ENCODE data around the gene ADGRG3.
"Not testable (repeated sequence)": the region's sequence is repeated elsewhere in the genome, so short reads cannot be mapped to it uniquely, and the experiment has no call there.

Gene ADGRG3

DNA sequence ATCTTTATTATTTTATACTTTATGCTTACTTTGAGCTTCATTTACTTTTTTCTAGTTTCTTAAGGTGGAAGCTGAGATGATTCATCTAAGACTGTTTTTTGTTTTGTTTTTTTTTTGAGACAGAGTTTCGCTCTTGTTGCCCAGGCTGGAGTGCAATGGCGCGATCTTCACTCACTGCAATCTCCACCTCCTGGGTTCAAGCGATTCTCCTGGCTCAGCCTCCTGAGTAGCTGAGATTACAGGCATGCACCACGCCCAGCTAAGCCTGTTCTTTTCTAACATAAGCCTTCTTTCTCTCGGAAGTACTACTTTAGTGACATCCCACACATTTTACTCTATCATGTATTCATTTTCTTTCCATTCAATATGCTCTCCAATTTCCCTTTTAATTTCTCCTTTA lies 44.5 kb downstream of the ADGRG3 start:
- in situ Hi-C loops (cut with MboI; ENCODE audit: low sequenced_read_pairs): not testable (repeated sequence)

DNA sequence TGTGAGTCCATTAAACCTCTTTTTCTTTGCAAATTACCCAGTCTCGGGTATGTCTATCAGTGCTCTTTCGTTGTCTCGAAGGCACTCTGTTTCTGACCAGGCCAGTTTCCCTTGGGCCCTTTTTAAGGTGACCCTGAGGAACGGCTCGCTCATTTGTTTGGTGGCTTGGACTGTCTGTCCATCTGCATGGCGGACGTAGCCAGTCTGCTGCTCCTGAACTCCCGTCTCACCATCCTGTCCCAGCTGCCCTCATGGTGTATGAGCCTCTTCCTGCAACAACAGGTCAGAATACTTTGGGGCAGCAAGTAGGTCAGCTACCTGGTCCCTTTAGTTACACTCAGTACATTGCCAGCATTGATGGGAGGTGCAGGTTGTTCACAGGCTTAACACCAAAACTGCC lies 45.5 kb downstream of the ADGRG3 start:
- in situ Hi-C loops (cut with MboI; ENCODE audit: low sequenced_read_pairs): no loop called here

DNA sequence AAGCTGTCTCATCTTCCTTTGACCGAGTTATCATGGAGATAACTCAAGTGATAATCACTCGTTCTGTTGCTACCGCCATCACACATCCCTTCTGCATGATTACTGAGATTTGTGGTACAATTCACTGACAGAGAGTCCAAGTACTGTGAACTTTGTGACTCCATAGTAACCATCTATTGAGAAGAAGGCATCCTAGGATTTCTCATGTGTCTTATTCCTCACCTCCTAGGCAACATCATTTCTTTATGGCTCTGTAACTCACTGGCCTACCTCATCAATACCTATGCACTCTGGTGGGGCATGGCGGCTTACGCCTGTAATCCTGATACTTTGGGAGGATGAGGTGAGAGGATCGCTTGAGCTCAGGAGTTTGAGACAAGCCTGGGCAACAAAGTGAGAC lies 45.9 kb downstream of the ADGRG3 start:
- in situ Hi-C loops (cut with MboI; ENCODE audit: low sequenced_read_pairs): no loop called here

DNA sequence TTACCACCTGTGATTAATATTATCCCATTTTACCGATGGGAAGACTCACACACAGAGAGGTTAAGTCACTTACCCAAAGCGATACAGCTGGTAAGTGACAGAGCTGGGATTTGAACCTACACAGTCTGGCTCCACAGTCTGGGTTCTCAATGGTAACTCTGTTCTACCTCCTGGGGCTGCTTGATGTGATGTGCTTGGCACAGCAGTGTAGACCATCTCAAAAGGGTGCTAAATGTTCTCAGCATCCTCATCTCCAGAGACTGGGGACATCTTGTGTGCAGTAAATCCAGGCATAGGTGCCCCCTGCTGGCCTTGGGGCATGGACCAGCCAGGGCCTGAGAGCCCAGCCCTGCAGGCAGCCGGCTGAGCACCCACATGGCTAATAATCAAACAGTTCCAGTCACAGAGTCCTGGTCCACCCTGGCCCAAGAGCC lies 52.1 kb downstream of the ADGRG3 start:
- in situ Hi-C loops (cut with MboI; ENCODE audit: low sequenced_read_pairs): no loop called here

DNA sequence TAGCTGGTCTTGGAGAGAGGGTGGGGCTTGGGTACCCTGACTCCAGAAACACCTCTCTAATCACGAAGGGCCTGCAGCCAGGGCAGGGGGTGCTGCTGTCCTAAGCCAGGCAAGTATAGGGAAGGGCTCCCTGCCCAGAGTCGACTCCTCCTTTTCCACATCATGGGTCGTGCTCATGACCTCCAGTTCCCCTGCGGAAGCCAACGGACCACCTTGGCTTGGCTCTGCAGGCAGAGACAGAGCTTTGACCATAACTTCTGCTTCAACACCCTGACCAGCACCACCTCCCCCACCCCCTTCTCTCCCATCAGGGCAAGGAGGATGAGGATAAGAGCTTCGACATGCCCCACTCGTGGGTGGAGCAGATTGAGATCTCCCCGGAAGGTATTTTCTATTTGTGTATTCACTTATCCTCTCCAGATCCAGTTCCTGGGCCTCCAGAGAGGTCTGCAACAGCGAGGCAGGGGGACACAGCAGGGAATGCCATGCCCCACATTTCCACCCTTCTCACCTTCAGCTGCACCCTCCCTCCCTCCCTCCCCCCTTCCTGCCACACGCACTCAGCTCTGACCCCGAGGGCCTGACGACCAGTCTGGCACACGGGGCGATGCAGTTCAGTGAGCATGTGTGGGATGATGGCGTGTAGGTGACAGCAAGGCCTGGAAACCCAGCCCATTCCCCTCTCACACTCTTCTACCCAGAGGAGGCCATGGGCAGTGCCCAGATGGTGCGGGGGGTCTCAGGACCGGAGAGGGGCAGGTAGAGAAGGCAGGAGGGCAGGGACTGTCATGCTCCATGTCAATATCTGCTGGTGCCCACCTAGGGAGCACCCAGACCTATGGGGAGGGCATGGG lies 53.5 kb downstream of the ADGRG3 start:
- in situ Hi-C loops (cut with MboI; ENCODE audit: low sequenced_read_pairs): no loop called here

DNA sequence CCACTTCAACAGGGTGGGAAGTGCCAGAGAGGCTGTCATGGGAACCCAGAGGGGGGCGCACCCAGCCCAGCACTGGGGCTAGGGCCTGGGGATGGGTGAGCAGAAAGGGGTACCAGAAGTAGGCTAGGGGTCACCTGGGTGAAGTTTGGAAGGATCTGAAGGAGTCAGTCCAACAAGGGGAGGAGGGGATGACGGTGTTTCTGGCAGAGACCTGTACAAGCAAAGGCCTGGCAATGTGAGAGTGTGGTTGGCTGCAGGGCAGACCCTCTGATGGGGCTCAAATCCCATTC lies 54.0 kb downstream of the ADGRG3 start:
- in situ Hi-C loops (cut with MboI; ENCODE audit: low sequenced_read_pairs): no loop called here

DNA sequence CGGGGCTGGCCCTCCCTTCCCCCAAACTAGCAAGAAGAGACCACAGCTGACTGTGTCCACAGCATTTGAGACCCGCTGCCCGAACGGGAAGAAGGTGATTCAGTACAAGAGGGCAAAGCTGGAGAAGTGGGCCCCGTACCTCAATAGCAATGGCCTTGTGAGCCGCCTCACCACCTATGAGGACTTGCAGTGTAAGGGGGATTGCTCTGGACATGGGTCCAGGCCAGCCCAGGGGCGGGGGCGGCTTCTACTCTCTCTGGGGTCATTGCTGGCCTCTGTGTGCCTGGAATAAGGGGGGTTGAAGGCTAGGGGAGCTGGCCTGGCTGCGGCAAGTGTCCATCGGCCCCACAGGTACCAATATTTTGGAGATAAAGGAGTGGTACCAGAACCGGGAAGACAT lies 54.5 kb downstream of the ADGRG3 start:
- in situ Hi-C loops (cut with MboI; ENCODE audit: low sequenced_read_pairs): no loop called here

DNA sequence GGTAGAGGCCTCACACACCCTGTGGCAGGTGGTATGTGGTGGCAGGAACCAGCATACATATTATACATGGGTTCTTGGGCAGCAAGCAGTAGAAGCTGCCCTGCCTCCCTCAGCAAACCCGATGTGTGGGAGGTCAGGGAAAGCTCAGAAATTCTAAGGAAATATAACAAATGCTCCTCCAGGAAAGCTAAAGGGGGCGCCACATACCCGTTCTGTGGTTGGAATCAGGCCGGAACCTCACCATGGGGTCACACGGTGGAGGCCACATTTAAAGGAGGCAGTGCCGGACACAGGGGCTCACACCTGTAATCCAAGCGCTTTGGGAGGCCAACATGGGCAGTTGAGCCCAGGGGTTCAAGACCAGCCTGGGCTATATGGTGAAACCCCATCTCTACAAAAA lies 55.1 kb downstream of the ADGRG3 start:
- in situ Hi-C loops (cut with MboI; ENCODE audit: low sequenced_read_pairs): no loop called here

DNA sequence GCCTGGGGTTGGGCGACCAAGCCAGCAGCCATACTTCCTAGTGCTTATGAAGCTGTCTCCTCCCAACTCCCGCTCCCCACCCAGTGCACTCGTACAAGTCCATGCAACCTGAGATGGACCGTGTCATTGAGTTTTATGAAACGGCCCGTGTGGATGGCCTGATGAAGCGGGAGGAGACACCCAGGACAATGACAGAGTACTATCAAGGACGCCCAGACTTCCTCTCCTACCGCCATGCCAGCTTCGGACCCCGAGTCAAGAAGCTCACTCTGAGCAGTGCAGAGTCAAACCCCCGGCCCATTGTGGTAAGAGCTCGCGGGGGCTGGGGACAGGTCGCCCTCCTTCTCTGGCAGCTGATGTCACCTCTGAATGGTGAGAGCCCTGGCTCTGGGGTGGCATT lies 56.4 kb downstream of the ADGRG3 start:
- in situ Hi-C loops (cut with MboI; ENCODE audit: low sequenced_read_pairs): no loop called here

DNA sequence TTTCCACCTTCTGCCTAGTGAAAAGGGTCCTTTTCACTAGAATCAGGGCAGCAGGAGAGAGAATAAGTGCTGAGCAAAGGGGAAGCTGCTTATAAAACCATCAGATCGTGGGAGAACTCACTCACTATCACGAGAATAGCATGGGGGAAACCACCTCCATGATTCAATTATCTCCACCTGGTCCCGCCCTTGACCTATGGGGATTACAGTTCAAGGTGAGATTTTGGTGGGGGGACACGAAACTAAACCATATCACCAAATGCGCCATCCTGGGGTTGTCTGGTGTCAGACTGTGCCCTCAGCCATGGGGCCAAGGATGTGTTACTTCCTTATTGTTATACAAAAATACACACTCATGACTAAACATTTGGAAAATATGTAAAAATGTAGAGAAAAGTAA lies 57.0 kb downstream of the ADGRG3 start:
- in situ Hi-C loops (cut with MboI; ENCODE audit: low sequenced_read_pairs): no loop called here

DNA sequence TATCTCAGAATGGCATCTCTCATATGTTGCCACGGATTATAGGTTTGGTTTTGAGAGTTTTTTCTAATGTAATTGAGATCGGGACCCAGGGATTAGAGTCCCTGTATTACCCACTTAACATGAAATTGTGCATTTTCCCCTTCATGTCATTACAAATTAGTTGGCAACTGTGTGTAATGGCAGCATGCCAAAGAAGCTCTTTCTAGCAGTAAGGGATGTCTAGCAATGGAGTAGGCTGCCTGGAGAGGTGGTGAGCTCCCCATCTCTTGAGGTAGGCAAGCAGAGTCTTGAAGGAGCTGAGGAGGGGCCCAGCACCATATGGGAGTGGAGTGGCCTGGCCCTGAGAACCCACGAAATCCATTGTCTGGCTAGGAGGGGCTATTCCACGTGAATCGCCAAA lies 57.4 kb downstream of the ADGRG3 start:
- in situ Hi-C loops (cut with MboI; ENCODE audit: low sequenced_read_pairs): no loop called here

DNA sequence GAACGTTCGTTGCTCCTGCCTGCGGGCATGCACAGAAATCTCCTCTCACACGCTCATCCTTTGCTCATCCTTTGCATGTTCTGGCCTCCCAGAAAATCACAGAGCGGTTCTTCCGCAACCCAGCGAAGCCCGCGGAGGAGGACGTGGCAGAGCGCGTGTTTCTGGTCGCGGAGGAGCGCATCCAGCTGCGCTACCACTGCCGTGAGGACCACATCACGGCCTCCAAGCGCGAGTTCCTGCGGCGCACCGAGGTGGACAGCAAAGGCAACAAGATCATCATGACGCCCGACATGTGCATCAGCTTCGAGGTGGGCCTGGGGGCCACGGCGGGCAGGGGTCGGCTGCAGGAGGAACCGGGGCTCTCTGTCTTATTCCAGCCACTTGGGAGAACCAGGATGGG lies 57.9 kb downstream of the ADGRG3 start:
- in situ Hi-C loops (cut with MboI; ENCODE audit: low sequenced_read_pairs): no loop called here

DNA sequence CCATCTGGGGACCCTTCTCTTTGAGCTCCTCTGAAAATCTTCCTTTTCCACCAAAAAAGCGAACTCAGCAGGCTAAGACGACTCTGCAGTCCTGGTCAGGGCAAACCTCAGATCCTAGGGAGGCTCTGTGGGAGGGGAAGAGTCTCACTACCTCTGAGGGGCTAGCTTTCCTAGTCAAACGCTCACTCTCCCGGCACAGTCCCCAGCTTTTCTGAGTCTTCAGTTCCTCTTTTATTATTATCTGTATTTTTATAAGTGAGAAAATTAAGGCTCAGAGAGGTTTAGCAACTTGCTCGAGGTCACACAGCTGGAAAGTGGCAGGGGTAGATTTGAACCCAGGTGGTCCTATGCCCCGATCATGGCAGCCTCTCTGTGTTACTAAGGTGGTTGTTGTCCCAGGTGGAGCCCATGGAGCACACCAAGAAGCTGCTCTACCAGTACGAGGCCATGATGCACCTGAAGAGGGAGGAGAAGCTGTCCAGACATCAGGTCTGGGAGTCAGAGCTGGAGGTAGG lies 58.4 kb downstream of the ADGRG3 start:
- in situ Hi-C loops (cut with MboI; ENCODE audit: low sequenced_read_pairs): no loop called here

DNA sequence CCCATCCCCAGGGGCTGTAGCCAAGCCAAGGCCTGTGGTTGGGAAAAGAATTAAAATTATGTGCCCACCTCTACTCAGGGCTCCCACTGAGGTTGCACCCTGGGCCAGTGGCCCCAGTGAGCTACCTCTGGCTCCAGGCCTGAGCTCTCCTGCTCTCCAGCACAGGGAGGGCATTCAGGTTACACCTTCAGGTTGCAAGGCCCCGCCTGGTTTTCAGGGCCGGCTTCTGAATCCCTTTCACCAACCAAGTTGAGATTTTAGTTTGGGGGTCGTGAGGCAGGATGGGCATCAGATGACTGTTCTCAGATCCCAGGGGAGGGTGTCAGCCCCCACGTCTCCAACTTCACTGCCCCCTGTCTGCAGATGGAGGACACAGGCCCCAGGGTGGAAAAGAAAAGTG lies 59.5 kb downstream of the ADGRG3 start:
- in situ Hi-C loops (cut with MboI; ENCODE audit: low sequenced_read_pairs): no loop called here

DNA sequence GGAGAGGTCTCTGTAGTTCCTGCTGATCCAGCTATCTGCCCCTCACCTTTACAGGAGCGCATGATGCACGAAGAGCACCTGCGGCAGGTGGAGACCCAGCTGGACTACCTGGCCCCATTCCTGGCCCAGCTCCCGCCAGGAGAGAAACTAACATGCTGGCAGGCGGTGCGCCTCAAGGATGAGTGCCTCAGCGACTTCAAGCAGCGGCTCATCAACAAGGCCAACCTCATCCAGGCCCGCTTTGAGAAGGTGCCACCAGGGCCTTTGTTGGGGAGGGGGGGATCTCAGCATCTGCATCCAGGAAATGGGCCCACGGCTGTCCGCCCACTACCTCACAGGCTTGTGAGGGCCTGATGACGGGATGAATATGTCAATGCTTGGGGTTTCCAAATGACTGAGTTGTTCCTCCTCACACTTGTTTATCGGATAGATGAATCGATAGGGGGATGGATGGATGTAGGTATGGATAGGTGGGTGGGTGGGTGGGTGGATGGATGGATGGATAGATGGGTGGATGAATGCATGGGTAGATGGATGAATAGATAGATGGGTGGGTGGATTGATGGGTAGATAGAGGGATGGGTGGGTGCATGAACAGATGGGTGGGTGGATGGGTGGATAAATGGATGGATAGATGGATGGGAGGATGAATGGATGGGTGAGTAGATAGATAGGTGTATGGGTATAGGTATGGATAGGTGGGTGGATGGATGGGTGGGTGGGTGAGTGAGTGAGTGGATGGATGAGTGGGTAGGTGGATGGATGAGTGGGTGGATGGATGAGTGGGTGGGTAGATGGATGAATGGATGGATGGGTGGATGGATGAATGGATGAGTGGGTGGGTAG lies 60.5 kb downstream of the ADGRG3 start:
- in situ Hi-C loops (cut with MboI; ENCODE audit: low sequenced_read_pairs): no loop called here

DNA sequence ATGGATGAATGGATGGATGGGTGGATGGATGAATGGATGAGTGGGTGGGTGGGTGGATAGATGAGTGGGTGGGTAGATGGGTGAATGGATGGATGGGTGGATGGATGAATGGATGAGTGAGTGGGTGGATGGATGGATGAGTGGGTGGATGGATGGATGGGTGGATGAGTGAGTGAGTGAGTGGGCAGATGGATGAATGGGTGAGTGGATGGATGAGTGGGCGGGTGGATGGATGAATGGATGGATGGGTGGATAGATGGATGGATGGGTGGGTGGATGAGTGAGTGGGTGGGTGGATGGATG lies 61.0 kb downstream of the ADGRG3 start:
- in situ Hi-C loops (cut with MboI; ENCODE audit: low sequenced_read_pairs): no loop called here

DNA sequence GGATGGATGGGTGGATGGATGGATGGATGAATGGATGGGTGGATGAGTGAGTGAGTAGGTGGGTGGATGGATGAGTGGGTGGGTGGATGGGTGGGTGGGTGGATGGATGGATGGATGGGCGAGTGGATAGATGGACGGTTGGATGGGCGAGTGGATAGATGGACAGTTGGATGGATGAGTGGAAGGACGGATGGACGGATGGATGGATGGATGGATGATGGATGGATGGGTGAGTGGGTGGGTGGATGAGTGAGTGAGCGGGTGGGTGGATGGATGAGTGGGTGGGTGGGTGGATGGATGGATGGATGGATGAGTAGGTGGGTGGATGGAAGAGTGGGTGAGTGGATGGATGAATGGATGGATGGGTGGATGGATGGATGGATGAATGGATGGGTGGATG lies 61.7 kb downstream of the ADGRG3 start:
- in situ Hi-C loops (cut with MboI; ENCODE audit: low sequenced_read_pairs): not testable (repeated sequence)

DNA sequence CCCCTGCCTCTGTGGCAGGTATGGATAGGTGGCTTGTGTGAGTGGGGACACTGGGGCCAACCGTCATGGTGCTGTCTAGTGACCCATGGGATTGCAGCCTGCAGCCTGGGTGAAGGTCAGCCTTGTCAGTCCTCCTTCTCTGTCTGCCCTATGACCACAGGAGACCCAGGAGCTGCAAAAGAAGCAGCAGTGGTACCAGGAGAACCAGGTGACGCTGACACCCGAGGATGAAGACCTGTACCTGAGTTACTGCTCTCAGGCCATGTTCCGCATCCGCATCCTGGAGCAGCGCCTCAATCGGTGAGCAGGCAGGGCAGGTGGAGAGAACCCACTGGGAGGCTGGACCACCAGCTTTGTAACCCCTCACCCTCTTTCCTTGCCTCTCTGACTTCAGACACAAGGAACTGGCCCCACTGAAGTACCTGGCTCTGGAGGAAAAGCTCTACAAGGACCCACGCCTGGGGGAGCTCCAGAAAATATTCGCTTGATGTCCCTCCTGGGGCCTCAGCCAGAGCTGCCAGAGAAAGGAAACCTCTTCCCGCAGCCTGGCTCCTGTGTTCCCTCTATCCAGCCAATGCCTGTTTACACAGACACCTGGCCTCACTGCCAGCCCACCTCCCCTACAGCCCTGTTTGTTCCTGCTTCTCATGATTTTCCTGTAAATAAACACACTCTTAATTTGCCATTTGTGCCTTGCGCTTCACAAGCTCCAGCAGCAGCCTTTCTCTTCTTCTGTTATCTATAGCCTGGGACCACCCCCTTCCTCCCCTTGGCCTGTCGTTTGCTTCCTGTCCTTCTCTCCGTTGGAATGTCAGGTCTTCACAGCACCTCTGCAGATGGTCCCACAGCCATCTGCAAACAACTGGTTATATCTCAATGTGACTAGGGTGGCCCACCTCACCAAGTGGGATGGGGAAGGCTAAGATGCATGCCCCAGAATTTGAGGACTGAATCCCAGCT lies 62.9 kb downstream of the ADGRG3 start:
- in situ Hi-C loops (cut with MboI; ENCODE audit: low sequenced_read_pairs): no loop called here

DNA sequence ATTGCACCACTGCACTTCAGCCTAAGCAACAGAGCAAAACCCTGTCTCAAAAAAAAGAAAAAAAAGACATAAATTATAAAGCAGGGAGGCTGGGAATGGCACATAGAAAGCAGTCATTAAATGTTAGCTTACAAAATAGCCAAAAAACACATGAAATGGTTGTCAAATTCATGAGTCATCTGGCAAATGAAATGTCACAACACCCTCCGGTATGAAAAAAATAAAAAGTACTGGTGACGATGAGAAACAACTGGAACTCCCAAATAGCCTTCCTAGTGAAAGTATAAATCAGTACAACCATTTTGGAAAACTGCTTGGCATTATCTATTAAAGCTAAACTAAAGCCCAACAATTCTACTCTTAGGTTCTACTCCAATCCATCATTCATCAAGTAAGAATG lies 63.9 kb downstream of the ADGRG3 start:
- in situ Hi-C loops (cut with MboI; ENCODE audit: low sequenced_read_pairs): no loop called here

DNA sequence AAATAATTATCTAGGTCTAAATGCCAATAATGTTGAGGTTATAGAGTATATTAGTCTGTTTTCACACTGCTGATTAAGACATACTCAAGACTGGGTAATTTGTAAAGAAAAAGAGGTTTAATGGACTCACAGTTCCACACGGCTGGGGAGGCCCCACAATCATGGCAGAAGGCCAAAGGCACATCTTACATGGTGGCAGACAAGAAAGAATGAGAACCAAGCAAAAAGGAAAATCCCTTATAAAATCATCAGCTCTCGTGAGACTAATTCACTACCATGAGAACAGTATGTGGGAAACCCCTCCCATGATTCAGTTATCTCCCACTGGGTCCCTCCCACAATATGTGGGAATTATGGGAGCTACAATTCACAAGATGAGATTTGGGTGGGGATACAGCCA lies 64.6 kb downstream of the ADGRG3 start:
- in situ Hi-C loops (cut with MboI; ENCODE audit: low sequenced_read_pairs): no loop called here

DNA sequence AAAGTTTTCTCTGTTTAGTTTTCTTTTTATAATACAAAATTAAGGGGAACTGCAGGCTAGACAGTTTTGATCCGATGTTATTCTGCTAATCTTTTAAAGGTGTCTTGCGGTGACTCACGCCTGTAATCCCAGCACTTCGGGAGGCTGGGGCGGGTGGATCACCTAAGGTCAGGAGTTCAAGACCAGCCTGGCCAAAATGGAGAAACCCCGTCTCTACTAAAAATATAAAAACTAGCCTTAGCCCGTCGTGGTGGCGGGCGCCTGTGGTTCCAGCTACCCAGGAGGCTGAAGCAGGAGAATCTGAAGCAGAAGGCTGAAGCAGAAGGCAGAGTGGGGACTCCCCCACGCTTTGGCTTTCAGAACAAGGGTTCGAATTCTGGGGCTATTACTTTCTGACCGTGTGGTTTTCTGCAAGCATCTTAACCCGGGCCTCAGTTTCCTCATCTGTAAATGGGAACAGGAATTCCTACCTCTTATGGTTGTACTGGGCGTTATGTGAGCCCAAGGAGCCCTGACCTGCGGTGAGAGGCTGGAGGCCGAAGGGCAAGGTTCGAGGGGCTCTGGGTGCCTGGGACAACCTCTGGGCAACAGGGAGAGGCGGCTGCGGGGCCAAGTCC lies 66.3 kb downstream of the ADGRG3 start:
- in situ Hi-C loops (cut with MboI; ENCODE audit: low sequenced_read_pairs): no loop called here
